H9 (cell line): ENCODE measurements around the gene FAM161A. TPM values are rescaled to one million over a fixed set of nuclear protein-coding genes. Genes with fewer than 3 reads are reported as not detected.

Experiments used
- DNase-seq: peaks from one replicate; pipeline ENCODE4 v3.0.0-alpha.2; 2017
- H2AFZ ChIP-seq: one replicate; pipeline ENCODE4 v1.6.1; 2013; ENCODE audit warnings: mild to moderate bottlenecking, low read length, control low read depth, moderate library complexity
- H2AK5ac ChIP-seq: 2 replicates; pipeline ENCODE4 v1.6.1; 2013; ENCODE audit warnings: low read length, control low read depth, mixed read lengths; ENCODE audit not compliant: insufficient read length
- H2BK120ac ChIP-seq: one replicate; pipeline ENCODE4 v1.6.1; 2013; ENCODE audit warnings: low read depth, mild to moderate bottlenecking, low read length, control low read depth, inconsistent platforms; ENCODE audit not compliant: poor library complexity, severe bottlenecking
- H2BK12ac ChIP-seq: 2 replicates; pipeline ENCODE4 v1.6.1; 2013; ENCODE audit warnings: low read length, control low read depth, mixed read lengths, low read depth; ENCODE audit not compliant: insufficient read length
- H2BK15ac ChIP-seq: 2 replicates; pipeline ENCODE4 v1.6.1; 2013; ENCODE audit warnings: low read depth, low read length, control low read depth
- H2BK20ac ChIP-seq: one replicate; pipeline ENCODE4 v1.6.1; 2013; ENCODE audit warnings: low read depth, mild to moderate bottlenecking, low read length, control low read depth, inconsistent platforms; ENCODE audit not compliant: poor library complexity, severe bottlenecking
- H2BK5ac ChIP-seq: 2 replicates; pipeline ENCODE4 v1.6.1; 2013; ENCODE audit warnings: low read length, control low read depth, mixed read lengths; ENCODE audit not compliant: insufficient read length
- H3K14ac ChIP-seq: 2 replicates; pipeline ENCODE4 v1.6.1; 2013; ENCODE audit warnings: low read length, control low read depth; ENCODE audit not compliant: insufficient read depth
- H3K18ac ChIP-seq: 2 replicates; pipeline ENCODE4 v1.6.1; 2013; ENCODE audit warnings: low read depth, mild to moderate bottlenecking, mixed read lengths, low read length, control low read depth; ENCODE audit not compliant: insufficient read length
- H3K23ac ChIP-seq: 2 replicates; pipeline ENCODE4 v1.6.1; 2013; ENCODE audit warnings: low read length, control low read depth, mixed read lengths, low read depth; ENCODE audit not compliant: insufficient read length
- H3K23me2 ChIP-seq: 2 replicates; pipeline ENCODE4 v1.6.1; 2013; ENCODE audit warnings: low read depth, mild to moderate bottlenecking, mixed read lengths, low read length, control low read depth; ENCODE audit not compliant: insufficient read length, poor library complexity, severe bottlenecking
- H3K27ac ChIP-seq: 2 replicates; pipeline ENCODE4 v1.5.1; 2013; ENCODE audit warnings: low read length, control low read depth, mixed read lengths, low read depth; ENCODE audit not compliant: insufficient read length
- H3K27me3 ChIP-seq: 2 replicates; pipeline ENCODE4 v1.6.1; 2013; ENCODE audit warnings: low read length, control low read depth, inconsistent platforms; ENCODE audit not compliant: insufficient read depth
- H3K4ac ChIP-seq: 2 replicates; pipeline ENCODE4 v1.6.1; 2013; ENCODE audit warnings: low read depth, mild to moderate bottlenecking, control low read depth, inconsistent platforms, low read length, moderate library complexity
- H3K4me1 ChIP-seq: 2 replicates; pipeline ENCODE4 v1.6.1; 2013; ENCODE audit warnings: low read length, control low read depth, inconsistent platforms; ENCODE audit not compliant: insufficient read depth
- H3K4me2 ChIP-seq: 2 replicates; pipeline ENCODE4 v1.6.1; 2013; ENCODE audit warnings: low read length, control low read depth, mixed read lengths; ENCODE audit not compliant: insufficient read length, insufficient read depth
- H3K56ac ChIP-seq: 2 replicates; pipeline ENCODE4 v1.6.1; 2013; ENCODE audit warnings: low read depth, mild to moderate bottlenecking, mixed read lengths, low read length, control low read depth; ENCODE audit not compliant: insufficient read length
- H3K79me1 ChIP-seq: 2 replicates; pipeline ENCODE4 v1.6.1; 2013; ENCODE audit warnings: low read depth, mild to moderate bottlenecking, moderate library complexity, low read length, control low read depth, inconsistent platforms; ENCODE audit not compliant: insufficient read depth, poor library complexity, severe bottlenecking
- H3K79me2 ChIP-seq: 2 replicates; pipeline ENCODE4 v1.6.1; 2013; ENCODE audit warnings: low read length, control low read depth, inconsistent platforms; ENCODE audit not compliant: insufficient read depth
- H3K9ac ChIP-seq: 2 replicates; pipeline ENCODE4 v1.6.1; 2013; ENCODE audit warnings: low read length, control low read depth, mixed read lengths; ENCODE audit not compliant: insufficient read length; ENCODE audit errors: extremely low read depth
- H3K9me3 ChIP-seq: one replicate; pipeline ENCODE4 v1.6.1; 2013; ENCODE audit warnings: low read depth, low read length, inconsistent platforms; ENCODE audit not compliant: control insufficient read depth
- H3T11ph ChIP-seq: one replicate; pipeline ENCODE4 v1.6.1; 2013; ENCODE audit warnings: mild to moderate bottlenecking, low read length, control low read depth, inconsistent platforms
- H4K20me1 ChIP-seq: one replicate; pipeline ENCODE4 v1.6.1; 2013; ENCODE audit not compliant: control insufficient read depth, insufficient read length, insufficient read depth
- H4K5ac ChIP-seq: 2 replicates; pipeline ENCODE4 v1.6.1; 2013; ENCODE audit warnings: low read depth, mild to moderate bottlenecking, mixed read lengths, low read length, control low read depth; ENCODE audit not compliant: insufficient read length
- H4K8ac ChIP-seq: replicated peaks from 2 replicates; pipeline ENCODE4 v1.6.1; 2013; ENCODE audit warnings: low read length, control low read depth, mixed read lengths, low read depth; ENCODE audit not compliant: insufficient read length
- H4K91ac ChIP-seq: 2 replicates; pipeline ENCODE4 v1.6.1; 2013; ENCODE audit warnings: low read depth, mild to moderate bottlenecking, moderate library complexity, mixed read lengths, low read length, control low read depth; ENCODE audit not compliant: insufficient read length
- H3K27ac Mint-ChIP-seq, 3 experiments: 2 replicates in 2 of 3; 3 replicates in 1 of 3; pipeline ENCODE4 v1.8.0; 2020 to 2021; ENCODE audit warnings: mixed read lengths in 3 of 3, mild to moderate bottlenecking in 1 of 3, moderate library complexity in 1 of 3
- H3K27me3 Mint-ChIP-seq: 2 replicates; pipeline ENCODE4 v1.8.0; 2021; ENCODE audit warnings: low read depth, mild to moderate bottlenecking, moderate library complexity, mixed read lengths
- H3K36me3 Mint-ChIP-seq, 3 experiments: 2 replicates in 2 of 3; 3 replicates in 1 of 3; pipeline ENCODE4 v1.8.0; 2020 to 2021; ENCODE audit warnings: low read depth in 3 of 3, mixed read lengths in 3 of 3; ENCODE audit not compliant: insufficient read depth in 1 of 3
- H3K4me1 Mint-ChIP-seq, 2 experiments: 2 replicates each; pipeline ENCODE4 v1.8.0; 2020; ENCODE audit warnings: mixed read lengths in 2 of 2
- H3K4me3 Mint-ChIP-seq, 2 experiments: 2 replicates in 1 of 2; 3 replicates in 1 of 2; pipeline ENCODE4 v1.8.0; 2020 to 2021; ENCODE audit warnings: mild to moderate bottlenecking in 2 of 2, mixed read lengths in 2 of 2, moderate library complexity in 1 of 2
- H3K9me3 Mint-ChIP-seq, 2 experiments: 2 replicates in 1 of 2; 3 replicates in 1 of 2; pipeline ENCODE4 v1.8.0; 2020; ENCODE audit warnings: mild to moderate bottlenecking in 2 of 2, mixed read lengths in 2 of 2, moderate library complexity in 1 of 2
- WGBS: extraction: QIAGEN DNeasy Blood & Tissue Kit; methylation state at CpG from one replicate; pipeline ENCODE4 v1.1.7; 2013; ENCODE audit warnings: missing lambda C conversion rate, low lambda C conversion rate, mixed read lengths; ENCODE audit not compliant: insufficient read length; ENCODE audit errors: extremely low coverage; 5-methylcytosine and 5-hydroxymethylcytosine counted together
- total RNA-seq: library from RNA; stranded (reverse); gene quantifications from 2 replicates; pipeline ENCODE4 v1.2.1, GENCODE V29; 2021
- TF ChIP-seq, protein P1 (sequence below): fragments of 200-600 bp; sonication (generic); conservative IDR thresholded peaks from 3 replicates; pipeline ENCODE4 v1.8.0; 2021; ENCODE audit warnings: antibody characterized with exemption, mild to moderate bottlenecking

The FAM161A gene
- total RNA-seq, 1 experiment from 2014 or later = 15.8 TPM

DNA sequence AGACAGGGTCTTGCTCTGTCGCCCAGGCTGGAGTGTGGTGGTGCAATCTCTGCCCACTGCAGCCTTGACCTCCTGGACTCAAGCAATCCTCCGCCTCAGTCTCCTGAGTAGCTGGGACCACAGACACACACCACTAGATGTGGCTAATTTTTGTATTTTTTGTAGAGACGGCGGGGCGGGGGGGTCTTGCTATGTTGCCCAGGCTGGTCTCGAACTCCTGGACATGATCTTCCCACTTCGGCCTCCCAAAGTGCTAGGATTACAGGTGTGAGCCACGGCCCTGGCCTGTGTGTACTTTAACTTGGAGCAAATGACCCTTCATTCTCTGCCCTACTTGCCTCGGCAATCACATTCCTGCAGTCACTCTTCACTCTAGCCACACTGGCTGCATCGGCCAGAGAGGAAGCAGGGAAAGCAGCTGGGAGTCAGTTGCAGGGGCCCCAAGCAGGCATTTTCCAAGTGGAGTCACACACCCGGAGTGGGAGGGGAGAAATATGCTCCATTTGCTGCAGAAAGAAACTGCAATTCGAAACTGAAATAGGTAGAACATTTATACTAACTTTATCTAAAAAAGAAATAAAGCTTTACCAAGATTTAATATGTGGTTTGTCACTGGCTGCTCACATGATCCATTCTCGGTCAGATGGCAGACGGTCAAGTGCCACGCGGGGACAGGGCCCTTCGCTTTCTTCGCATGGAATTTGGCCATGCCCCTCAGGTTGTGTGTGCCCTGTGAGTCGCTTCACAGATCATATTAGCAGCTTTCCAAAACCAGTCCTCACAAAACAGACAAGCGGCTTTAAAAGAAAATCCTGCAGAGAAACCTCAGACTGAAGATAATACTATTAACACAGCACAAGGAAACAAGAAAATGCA lies 37.1 kb downstream of the FAM161A start:
- no peak overlapping the region for H4K91ac ChIP-seq
- no peak overlapping the region for H2BK15ac ChIP-seq
- WGBS = no CpG with 5 or more reads among the region's 20 CpGs
- H3T11ph ChIP-seq = no peak overlapping the region
- no peak overlapping the region for H2AFZ ChIP-seq
- no peaks in the 10 kb centered on the region for H4K20me1 ChIP-seq
- no peaks in the 10 kb centered on the region for H3K27me3 ChIP-seq
- no peak overlapping the region for H3K18ac ChIP-seq
- H3K56ac ChIP-seq = no peak overlapping the region
- H3K14ac ChIP-seq = no peak overlapping the region
- Mint-ChIP-seq H3K36me3 (no peaks in the 10 kb centered on the region), H3K27ac (peak overlapping the region in 1 of 3 experiments; percentile 28; a peak in 1 of 7 replicates), H3K27me3 (no peaks in the 10 kb centered on the region; the same call in 1 of the 2 replicates), H3K4me3 (no peak overlapping the region), H3K9me3 (no peaks in the 10 kb centered on the region), H3K4me1 (0 out of 4 replicates have a peak, but pooled peaks cover 0 to 2% of the 10 kb centered on the region in 2 experiments)
- no peak overlapping the region for H2BK5ac ChIP-seq
- TF ChIP-seq, protein P1, sequence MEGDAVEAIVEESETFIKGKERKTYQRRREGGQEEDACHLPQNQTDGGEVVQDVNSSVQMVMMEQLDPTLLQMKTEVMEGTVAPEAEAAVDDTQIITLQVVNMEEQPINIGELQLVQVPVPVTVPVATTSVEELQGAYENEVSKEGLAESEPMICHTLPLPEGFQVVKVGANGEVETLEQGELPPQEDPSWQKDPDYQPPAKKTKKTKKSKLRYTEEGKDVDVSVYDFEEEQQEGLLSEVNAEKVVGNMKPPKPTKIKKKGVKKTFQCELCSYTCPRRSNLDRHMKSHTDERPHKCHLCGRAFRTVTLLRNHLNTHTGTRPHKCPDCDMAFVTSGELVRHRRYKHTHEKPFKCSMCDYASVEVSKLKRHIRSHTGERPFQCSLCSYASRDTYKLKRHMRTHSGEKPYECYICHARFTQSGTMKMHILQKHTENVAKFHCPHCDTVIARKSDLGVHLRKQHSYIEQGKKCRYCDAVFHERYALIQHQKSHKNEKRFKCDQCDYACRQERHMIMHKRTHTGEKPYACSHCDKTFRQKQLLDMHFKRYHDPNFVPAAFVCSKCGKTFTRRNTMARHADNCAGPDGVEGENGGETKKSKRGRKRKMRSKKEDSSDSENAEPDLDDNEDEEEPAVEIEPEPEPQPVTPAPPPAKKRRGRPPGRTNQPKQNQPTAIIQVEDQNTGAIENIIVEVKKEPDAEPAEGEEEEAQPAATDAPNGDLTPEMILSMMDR = no peak
- no peak overlapping the region for H4K5ac ChIP-seq
- no peak overlapping the region for H2AK5ac ChIP-seq
- no peaks in the 10 kb centered on the region for H3K4me1 ChIP-seq
- H2BK20ac ChIP-seq = no peak overlapping the region
- H3K23me2 ChIP-seq = no peaks in the 10 kb centered on the region
- no peak overlapping the region for H3K27ac ChIP-seq
- H4K8ac ChIP-seq = no peak overlapping the region
- H2BK12ac ChIP-seq = no peak overlapping the region
- no peak overlapping the region for H3K4me2 ChIP-seq
- no peak overlapping the region for H3K9ac ChIP-seq
- H2BK120ac ChIP-seq = no peak overlapping the region
- no peak overlapping the region for H3K4ac ChIP-seq
- no peaks in the 10 kb centered on the region for H3K79me2 ChIP-seq
- H3K23ac ChIP-seq = no peak overlapping the region
- no peak for DNase-seq
- no peaks in the 10 kb centered on the region for H3K79me1 ChIP-seq
- H3K9me3 ChIP-seq = no peaks in the 10 kb centered on the region
